NCI-H1092 (cell line): Measurements from ENCODE around the gene TEX53.

Experiments
- DNase-seq: peaks from one replicate; lab custom pipeline; 2025; lab: John Stamatoyannopoulos, UW

The TEX53 gene

DNA sequence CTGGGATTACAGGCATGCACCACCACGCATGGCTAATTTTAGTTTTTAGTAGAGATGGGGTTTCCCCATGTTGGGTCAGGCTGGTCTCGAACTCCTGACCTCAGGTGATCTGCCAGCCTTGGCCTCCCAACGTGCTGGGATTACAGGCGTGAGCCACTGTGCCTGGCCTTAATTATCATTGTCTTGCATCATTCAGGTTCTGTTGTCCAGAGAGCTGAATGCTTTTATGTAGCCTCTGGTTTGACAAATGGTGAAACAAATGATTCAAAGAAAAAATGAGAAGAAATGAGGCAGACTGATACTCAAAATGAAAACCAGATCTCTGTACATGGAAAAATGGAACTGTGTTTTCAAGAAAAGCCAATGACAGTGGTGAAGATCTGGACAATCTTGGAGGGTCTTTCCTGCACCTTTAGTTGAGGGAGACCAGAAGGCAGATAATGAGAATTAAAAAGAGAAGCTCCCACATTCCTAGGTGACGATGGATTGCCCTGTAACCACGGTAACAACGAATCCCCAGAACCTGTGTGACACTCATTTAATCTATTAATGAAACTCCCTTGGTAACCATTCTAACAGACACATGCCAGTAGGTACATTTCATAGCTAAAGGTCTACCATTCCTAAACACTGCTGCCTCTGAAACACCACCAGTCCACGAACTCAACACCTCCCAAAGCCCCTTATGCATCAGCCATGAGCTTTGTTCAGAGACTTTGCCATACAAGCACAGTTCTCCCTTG lies 22.8 kb upstream of the TEX53 start:
- no peak for DNase-seq

DNA sequence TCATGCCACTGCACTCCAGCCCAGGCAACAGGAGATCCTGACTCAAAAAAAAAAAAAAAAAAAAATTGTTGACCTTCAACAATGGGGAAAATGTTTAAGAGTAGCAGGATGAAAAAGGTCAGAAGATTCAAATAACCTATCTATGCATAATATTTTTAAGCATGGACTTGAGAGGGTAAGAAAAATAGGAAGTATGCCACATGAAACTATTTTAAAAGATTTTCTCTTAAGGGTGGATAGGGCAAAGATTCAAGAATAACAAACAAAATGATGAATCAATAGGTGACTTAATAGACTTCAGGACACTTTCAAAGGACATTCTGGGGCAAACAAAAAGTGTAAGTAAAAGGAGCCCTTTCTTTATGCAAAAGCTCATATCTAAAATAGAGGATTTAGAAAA lies 21.2 kb upstream of the TEX53 start:
- DNase-seq: no peak

DNA sequence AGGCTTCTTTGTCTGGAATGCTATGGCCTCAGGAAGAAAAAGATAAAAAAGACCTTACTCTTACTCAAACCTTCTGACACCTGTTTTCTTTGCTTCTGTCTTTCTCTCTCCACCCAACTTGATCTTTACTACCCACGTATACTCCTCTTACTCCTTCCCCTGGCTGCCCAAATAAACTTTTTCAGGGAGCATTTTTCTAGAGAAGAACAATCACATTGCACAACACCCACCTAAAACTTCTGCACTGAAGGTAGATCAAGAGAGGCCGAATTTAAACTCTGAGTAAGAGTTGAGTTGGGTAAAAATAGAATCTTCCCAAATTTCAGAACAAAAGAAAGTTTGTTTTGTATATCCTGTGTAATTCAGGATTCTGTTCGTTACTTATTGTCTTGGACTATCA lies 20.5 kb upstream of the TEX53 start:
- DNase-seq: no peak

DNA sequence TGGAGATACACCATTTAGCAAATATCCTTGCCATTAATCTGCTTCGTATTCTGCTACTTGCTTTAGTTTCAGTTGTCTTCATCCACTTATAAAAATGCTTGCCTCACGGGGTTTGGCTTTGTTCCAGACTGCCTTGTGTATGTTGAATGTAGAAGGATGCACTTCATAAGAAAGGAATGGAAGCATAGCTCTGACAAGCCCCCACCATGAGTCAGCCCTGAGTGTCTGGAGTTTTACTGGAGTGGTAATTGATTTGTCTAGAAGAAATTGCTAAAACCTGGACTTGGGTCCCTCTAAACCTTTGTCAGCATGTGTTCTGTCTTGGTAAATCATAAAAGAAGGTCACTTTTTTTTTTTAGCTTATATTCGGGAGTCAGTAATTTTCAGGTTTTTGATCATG lies 19.8 kb upstream of the TEX53 start:
- DNase-seq: peak; percentile 28

DNA sequence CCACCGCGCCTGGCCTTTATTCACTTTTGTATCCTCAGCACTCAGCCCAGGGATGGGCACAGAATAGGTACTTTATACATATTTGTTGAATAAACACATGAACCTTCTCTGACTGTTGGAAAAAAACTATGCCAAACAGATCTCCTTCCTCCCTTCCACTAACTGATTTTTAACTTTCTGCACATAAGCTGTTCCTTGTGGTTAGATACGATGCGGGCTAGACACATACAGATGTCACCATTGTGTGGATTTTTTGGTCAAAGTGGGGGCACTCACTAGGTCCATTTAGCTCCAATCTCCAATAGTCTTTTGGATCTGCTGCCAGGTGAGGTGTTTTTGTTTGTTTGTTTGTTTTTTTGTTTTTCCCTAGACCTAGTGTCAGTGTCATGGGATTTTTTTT lies 19.3 kb upstream of the TEX53 start:
- DNase-seq: no peak

DNA sequence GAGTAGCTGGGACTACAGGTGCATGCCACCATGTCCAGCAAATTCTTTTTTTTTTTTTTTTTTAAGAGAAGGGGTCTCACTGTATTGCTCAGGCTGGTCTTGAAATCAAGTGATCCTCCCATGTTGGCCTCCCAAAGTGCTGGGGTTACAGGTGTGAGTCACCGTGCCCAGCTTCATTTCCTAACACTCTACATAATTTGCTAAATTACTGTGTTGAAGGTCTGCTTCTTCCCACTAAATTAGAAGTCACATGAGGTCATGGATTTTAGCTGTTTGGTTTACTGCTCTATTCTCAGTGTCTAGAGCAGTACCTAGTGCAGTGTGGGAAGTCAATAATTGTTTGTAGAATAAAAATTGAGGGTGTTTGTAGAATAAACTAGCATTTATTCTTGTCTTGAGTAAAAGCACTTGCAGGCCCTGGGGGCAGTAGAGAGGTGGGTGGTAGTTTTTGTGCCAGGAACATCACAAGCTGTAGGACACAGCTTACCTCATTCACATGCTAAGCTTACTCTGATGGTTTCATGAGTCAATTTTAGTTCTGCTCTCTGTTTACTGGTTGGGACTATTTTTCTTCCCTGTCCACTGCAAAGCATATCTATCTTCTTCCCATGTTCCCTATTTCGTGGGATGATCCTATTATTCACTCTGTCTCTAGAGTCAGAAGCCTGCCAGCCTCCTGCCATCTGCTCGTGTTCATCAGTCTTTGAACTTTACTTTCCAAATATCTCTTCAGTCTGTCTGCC lies 17.4 kb upstream of the TEX53 start:
- DNase-seq: no peak

DNA sequence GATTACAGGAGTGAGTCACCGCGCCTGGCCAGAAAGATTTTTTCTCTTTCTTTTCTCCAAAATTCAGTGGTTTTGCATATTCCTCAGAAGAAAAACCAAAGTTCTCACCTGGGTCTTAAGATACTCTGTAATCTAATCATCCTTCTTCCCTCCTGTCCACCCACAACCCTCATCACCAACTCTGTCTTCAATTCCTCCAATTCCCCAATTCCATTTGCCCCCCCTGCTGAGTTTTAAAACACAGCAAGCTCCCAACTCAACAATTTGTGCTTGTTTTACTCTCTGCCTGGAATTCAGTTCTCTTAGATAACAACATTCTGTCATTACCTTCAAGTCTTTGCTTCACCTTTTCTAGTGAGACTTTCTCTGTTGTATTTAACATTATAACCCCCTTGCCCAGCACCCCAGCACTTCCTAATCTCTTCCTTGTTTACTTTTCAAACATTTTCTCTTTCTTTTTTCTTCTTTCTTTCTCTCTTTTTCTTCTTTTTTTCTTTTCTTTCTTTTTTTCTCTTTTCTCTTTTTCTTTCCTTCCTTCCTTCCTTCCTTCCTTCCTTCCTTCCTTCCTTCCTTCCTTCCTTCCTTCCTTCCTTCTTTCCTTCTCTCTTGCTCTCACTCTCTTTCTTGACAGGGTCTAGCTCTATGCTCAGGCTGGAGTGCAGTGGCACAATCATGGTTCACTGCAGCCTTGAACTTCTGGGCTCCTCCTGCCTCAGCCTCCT lies 16.6 kb upstream of the TEX53 start:
- DNase-seq: no peak

DNA sequence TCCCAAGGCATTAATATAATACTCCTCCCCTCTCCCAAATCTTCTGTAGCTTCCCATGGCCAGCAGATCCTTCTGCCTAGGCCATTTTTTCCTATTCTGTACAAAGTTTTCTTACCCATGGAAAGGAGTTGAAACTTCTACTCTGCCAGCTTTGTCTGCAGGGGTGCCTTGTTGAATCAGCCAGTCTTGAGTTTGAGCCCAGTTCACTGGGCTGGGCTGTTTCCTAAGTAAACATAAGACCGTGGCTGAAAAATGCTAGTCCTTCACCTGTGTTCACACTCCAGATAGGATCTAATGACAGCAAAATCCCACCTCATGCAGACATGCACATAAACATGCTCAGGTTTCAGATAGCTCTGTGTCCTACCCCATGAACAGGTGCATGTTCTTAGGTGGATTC lies 14.0 kb upstream of the TEX53 start:
- no peak for DNase-seq

DNA sequence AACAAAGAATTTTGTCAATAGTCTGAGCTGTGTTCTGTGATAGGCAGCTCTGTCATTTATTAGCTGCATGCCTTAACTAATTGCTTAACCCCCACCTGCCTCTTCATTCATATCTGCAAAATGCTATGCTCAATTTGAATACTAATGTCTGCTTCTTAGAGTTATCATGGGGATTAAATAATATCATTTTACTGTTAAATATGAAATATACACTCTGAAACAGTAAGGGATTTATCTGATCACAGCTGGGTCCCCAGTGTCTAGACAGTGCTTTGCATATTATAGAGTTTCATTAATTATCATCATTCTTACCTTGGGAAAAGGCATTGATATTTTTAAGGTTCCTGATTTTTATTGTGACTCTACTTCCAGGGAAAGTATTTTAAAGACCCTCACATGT lies 12.4 kb upstream of the TEX53 start:
- no peak for DNase-seq

DNA sequence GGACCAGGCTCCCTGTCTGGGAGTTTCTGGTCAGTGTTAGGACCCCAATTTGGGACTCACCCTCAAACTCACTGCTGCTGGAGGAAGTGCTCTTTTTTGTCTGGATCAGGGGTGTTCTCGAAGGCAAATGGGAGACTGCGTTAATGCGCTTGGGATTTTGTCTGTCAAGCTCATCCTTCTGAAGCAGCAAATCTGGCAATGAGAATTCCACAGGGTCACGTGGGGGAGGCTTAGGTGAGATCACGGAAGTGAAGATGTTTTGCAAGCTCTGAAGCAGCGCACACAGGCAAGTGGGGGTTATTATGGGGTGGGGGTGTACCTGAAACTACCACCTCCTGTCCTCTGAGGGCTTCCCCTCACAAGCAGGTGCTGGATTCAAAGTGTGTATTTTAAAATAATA lies 10.5 kb upstream of the TEX53 start:
- DNase-seq: no peak

DNA sequence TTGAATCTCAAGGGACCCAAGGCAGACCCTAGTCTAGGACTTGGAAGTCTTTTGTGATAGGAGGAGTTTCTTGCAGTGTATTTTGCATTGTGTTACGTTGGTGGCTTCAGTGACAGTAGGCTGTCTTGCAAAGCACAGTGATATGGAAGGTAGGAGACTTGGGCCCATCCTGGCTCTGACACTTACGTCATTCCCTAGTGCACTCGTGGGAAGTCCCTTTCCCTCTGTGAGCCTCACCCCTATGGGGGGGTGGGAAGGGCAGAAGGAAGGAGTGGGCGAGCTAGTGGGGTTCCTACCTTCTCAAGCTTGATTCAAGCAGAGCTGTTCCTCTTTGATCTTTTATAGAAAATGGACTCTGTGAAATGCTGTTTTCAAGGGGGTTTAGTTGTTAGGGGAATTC lies 9.2 kb upstream of the TEX53 start:
- DNase-seq: no peak

DNA sequence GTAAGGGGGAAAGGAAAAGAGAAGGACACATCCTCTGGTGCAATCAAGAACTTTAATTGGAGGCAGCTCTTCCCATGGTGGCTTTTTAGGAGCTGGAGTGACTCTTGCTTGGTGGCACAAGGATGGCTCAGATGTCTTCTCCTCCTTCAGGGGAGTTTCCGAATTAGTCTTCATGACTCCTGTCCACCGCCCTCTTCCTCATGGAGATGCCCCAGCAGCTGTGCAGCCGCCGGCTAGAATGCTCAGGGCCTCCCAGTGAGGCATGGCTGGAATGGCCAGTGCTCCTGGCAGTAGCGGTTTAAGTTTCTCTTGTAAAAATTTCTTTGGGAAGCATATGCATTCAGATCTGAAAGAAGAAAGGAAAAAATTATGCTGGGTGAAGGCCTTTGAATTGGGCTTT lies 8.8 kb upstream of the TEX53 start:
- DNase-seq: no peak

DNA sequence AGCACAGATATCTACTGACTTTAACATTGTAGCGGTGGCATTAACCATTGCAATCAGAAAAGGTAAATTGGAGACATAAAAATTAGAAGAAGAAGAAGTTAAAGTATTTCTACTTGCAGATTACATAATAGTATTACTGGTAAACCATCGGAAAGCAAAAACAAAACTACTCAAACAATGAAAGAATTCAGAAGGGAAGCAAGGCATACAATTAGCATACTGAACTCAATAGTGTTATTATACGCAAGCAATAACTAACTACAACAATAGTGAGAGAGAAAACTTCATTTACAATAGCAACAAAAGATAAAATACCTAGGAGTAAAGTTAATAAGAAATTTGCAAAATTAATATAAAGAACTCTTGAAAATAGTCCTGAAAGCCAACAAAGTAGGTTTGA lies 6.6 kb upstream of the TEX53 start:
- DNase-seq: no peak

DNA sequence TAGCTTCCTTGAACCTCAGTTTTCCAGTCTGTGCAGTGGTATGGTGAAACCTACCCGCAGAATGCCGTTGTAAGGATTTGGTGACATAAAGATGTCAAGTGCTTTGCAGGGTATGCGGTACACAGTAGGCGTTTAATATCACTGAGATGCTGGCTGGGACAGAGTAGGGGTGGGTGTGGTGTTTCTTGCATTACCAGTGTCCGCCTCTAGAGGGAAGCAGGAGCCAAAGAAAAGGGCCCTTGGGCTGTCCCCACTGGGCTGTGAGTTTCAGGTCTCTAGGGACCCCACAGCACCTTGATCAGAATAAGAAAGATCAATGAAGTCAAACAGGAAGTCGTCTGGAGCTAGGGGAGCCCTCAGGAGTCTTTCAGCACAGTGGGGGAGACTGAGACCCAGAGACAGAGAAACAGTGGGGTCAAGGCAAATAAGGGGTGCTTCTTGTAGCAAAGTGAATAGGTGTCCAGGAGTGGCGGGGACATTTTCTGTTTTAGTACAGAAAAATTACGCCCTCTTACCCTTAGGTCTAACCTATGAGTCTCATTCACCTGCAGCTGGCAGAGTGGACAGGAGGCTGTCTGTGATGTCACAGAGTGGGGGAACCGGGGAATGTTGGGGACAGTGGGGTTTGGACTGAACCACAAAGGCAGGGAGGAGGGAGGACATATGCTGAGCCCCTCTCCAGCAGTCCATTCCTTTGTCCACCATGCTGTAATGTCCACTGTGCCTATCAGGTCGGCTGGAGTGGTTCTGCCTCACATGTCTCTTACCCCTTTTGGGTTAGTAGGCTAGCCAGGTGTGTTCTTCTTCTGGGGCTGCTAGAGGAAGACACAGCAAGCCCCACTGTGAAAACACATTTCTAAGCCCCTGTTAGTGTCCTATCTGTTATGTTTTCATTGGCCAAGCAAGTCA lies 4.7 kb upstream of the TEX53 start:
- DNase-seq: peak; percentile 36

DNA sequence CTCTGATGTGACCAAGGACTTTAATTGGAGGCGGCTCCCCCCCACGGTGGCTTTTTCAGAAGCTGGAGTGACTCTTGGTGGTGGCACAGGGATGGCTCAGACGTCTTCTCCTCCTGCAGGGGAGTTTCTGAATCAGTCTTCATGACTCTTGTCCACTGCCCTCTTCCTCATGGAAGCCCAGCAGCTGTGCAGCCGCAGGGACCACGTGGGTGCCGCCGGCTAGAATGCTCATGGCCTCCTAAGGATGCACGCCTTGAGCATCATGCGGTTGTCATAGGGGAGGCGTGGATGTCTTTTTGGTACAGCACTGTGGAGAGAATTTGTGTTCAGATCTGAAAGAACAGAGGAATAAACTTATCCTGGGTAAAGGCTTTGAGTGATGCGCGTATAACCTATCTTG lies 1.3 kb downstream of the TEX53 start:
- DNase-seq: no peak

DNA sequence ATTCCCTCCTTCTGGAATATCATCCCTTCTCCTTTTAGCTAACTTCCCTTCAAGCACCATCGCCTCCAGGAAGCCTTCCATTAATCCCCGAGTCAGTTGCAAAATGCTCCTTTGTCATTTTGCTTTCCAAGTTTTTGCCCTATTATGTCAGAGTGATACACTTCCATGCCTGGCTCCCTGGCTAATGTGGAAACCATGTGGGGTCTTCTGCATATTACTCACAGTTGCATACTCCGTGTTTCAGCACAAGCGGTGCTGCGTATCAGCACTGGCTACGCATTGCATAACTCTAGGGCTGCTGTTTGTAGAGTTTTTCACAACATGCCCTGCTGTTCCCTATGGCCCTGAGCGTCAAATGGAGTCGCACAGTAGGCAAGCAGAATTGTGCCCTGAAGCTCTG lies 1.9 kb downstream of the TEX53 start:
- DNase-seq: no peak

DNA sequence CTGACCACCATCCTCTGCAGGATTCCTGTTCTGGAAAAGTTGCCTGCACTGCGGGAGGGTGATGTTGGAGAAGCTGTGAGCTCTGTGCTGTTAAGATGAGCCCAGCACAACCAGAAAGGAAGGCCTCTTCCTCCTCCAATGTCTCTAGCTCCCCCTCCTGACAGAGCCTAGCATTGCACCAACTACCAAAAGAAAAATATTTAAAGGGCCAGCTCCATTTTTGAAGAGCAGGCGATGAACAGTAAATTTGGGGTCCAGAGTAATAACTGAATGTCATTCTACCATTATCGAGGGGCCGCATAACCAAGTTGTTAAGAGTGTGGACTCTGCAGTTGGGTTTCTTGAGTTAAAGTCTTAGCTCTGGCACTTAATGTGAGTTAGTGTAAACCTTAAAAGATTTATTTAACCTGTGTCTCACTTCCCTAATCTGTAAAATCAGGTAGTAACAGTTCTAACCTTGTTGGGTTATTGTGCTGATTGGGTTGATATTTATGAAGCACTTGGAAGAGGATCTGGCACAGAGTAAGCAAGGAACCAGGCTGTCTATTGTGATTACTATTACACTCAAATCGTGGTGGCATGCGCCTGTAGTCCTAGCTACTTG lies 3.9 kb downstream of the TEX53 start:
- peak; percentile 41 for DNase-seq

DNA sequence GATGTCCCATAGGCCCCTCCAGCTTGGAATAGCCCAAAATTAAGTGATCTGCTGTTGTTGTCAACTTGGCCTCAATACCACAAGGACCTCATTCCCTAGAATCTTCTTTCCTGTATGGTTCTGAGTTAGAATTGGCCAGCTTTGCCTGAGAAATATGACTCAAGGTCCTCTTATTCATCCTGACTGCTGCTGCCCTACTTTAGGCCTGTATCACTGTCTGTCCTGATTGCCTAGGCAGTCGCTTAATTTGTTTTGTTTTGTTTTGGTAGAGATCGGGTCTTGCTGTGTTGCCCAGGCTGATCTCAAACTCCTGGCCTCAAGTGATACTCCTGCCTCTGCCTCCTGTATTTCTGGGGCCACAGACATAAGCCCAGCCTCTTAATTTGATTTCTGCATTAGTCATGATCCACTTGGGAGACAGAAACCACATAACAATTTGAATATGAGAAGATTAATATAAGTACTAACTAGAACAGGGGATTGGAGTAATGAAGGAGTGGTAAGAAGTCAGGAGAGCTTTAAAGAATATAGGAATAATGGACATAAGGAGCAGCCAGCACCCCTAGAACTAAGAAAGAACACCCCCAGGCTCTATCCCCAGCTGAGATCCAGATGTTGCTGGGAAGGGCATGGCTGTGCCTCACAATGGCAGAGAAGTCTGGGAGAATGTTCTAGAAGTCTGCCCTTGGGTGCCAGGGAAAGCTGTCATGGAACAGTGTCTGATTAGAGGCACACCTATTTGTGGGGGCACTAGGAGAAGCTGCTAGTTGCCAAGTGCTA lies 4.6 kb downstream of the TEX53 start:
- DNase-seq: no peak

DNA sequence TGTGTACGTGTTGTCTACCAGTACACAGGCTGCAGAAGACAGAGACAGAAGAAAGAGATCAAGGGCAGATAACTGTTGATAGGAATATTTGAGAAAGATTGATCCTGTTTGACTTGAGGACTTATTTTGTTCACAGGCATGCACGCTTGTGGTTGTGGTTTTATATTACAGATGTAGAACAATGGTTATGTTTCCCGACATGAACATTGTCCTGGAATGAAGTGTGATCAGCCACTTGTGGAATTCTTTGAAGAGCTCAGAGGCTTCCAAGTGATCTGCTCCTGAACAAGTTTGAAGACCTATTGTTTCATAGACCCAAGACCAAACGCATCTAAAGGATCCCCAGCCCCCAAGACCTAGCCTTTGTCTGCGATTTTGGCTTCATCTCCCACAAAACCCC lies 13.7 kb downstream of the TEX53 start:
- DNase-seq: no peak

DNA sequence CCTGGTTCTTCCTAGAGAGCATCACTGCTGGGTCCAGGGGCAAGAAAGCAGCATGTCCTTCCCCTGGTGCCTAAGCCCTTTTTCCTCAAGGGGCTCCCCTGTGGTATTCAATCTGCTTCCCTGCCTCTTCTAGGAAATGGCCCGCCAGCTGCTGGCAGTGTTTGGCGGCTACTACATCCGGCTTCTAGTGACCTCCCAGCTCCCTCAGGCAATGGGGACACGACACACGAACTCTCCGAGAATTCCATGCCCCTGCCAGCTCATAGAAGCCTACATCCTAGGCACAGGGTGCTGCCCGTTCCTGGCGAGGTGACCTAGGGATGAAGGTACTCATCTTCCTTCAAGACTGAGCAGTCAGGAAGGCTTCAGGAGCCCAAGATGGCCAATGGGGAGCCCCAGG lies 14.6 kb downstream of the TEX53 start:
- no peak for DNase-seq

DNA sequence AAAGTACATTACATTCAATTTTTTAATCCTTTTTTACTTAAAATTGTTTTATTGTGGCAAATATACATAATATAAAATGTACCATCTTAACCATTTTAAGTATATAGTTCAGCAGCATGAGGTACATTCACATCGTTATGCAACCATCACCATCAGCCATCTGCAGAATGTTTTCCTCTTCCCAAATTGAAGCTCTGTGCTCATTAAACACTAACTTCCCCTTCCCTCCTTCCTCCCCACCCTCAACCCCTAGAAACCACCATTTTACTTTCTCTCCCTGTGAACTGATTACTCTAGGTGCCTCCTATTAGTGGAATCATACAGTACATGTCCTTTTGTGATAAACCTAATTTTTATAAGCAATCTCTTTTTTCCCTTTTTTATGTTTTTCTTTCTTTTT lies 15.6 kb downstream of the TEX53 start:
- DNase-seq: no peak
